ENCODE measurements around the gene ZNF341.
A peak's percentile ranks its signal among the peaks of the same experiment; 100 is the strongest.

Gene ZNF341

GRCh38 chr20:33765099-33765498 lies 33.3 kb downstream of the ZNF341 start:
- DNase-seq (ENCODE audit: insufficient read length, low spot score) (no peak), FAIRE-seq (no peak)

GRCh38 chr20:33765592-33765991 lies 33.8 kb downstream of the ZNF341 start:
- FAIRE-seq = no peak

GRCh38 chr20:33766686-33767085 lies 34.9 kb downstream of the ZNF341 start:
- no peak for DNase-seq (ENCODE audit: insufficient read length, low spot score)

More at GRCh38 chr20:33765592-33765991, 33.8 kb downstream of the ZNF341 start:
- no peak for DNase-seq (ENCODE audit: insufficient read length, low spot score)

GRCh38 chr20:33767777-33768138 lies 36.0 kb downstream of the ZNF341 start:
- no peak for DNase-seq (ENCODE audit: insufficient read length, low spot score)
- no peak for FAIRE-seq

More at GRCh38 chr20:33766686-33767085, 34.9 kb downstream of the ZNF341 start:
- FAIRE-seq = no peak

- FAIRE-seq = peak; percentile 40
These were observed 37.2 kb downstream of the ZNF341 start for GRCh38 chr20:33769043-33769442.

GRCh38 chr20:33770005-33770404 lies 38.2 kb downstream of the ZNF341 start:
- no peak for FAIRE-seq
- DNase-seq (ENCODE audit: insufficient read length, low spot score) = no peak

More at GRCh38 chr20:33769043-33769442, 37.2 kb downstream of the ZNF341 start:
- no peak for DNase-seq (ENCODE audit: insufficient read length, low spot score)

GRCh38 chr20:33771938-33772337 lies 40.1 kb downstream of the ZNF341 start:
- DNase-seq (ENCODE audit: insufficient read length, low spot score) (no peak), FAIRE-seq (no peak)

- no peak for DNase-seq (ENCODE audit: insufficient read length, low spot score)
- no peak for FAIRE-seq
These were observed 40.6 kb downstream of the ZNF341 start for GRCh38 chr20:33772439-33772838.

- peak; percentile 45 for DNase-seq (ENCODE audit: insufficient read length, low spot score)
- FAIRE-seq = peak; percentile 84
These were observed 41.8 kb downstream of the ZNF341 start for GRCh38 chr20:33773412-33774089.

- DNase-seq (ENCODE audit: insufficient read length, low spot score) (no peak), FAIRE-seq (no peak)
These were observed 46.0 kb downstream of the ZNF341 start for GRCh38 chr20:33777816-33778215.

- DNase-seq (ENCODE audit: insufficient read length, low spot score) (no peak), FAIRE-seq (no peak)
These were observed 49.3 kb downstream of the ZNF341 start for GRCh38 chr20:33781133-33781532.

- DNase-seq (ENCODE audit: insufficient read length, low spot score) (no peak), FAIRE-seq (no peak)
These were observed 50.1 kb downstream of the ZNF341 start for GRCh38 chr20:33781945-33782344.

- DNase-seq (ENCODE audit: insufficient read length, low spot score) = no peak
These were observed 51.5 kb downstream of the ZNF341 start for GRCh38 chr20:33783256-33783655.

GRCh38 chr20:33783818-33784217 lies 52.0 kb downstream of the ZNF341 start:
- DNase-seq (ENCODE audit: insufficient read length, low spot score) (no peak), FAIRE-seq (no peak)

More at GRCh38 chr20:33783256-33783655, 51.5 kb downstream of the ZNF341 start:
- FAIRE-seq = no peak

GRCh38 chr20:33784225-33784624 lies 52.4 kb downstream of the ZNF341 start:
- DNase-seq (ENCODE audit: insufficient read length, low spot score) = no peak
- FAIRE-seq = no peak

- no peak for FAIRE-seq
- no peak for DNase-seq (ENCODE audit: insufficient read length, low spot score)
These were observed 53.7 kb downstream of the ZNF341 start for GRCh38 chr20:33785503-33785902.

GRCh38 chr20:33787253-33787891 lies 55.6 kb downstream of the ZNF341 start:
- FAIRE-seq (no peak), DNase-seq (ENCODE audit: insufficient read length, low spot score) (no peak)

- no peak for FAIRE-seq
- DNase-seq (ENCODE audit: insufficient read length, low spot score) = no peak
These were observed 56.7 kb downstream of the ZNF341 start for GRCh38 chr20:33788351-33789049.

GRCh38 chr20:33789109-33789857 lies 57.5 kb downstream of the ZNF341 start:
- DNase-seq (ENCODE audit: insufficient read length, low spot score) = no peak
- no peak for FAIRE-seq

- FAIRE-seq (no peak), DNase-seq (ENCODE audit: insufficient read length, low spot score) (no peak)
These were observed 58.0 kb downstream of the ZNF341 start for GRCh38 chr20:33789858-33790182.

- DNase-seq (ENCODE audit: insufficient read length, low spot score) = no peak
- no peak for FAIRE-seq
These were observed 58.8 kb downstream of the ZNF341 start for GRCh38 chr20:33790566-33790965.
